Stimulated activated CD4-positive, alpha-beta T cell treated with anti-CD3 and anti-CD28 coated beads, Interleukin-2, amount 100 ng/mL, for 4 hours (primary cell): Measurements from ENCODE around the gene PARS2.

Source experiments
- DNase-seq: peaks from one replicate; pipeline ENCODE4 v3.0.0-alpha.2; 2020; ENCODE audit warnings: low read depth

The PARS2 gene

GRCh38 chr1:54774820-54775498, 10.6 kb upstream of the PARS2 start:
- DNase-seq: no peak

GRCh38 chr1:54772951-54773350, 8.6 kb upstream of the PARS2 start:
- no peak for DNase-seq

DNA sequence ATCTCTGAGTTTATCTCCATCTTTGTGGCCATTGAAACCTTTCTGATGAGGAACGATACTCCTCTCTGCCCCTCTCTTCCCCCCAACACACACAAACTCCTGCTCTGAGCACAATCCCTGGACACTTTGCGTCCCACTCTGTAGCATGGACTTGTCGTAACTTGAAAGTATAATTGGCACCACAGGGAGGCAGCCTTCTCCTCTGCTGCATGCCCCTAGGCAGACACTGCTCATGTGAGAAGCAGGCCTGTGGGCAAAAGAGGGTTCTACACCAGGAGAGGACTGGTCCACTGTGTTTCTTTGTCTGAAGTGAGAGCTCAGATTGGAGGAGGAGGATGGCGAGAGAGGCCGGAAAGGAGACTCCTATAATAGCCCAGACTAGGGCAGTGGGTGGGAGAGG, 3.8 kb upstream of the PARS2 start:
- DNase-seq: no peak

DNA sequence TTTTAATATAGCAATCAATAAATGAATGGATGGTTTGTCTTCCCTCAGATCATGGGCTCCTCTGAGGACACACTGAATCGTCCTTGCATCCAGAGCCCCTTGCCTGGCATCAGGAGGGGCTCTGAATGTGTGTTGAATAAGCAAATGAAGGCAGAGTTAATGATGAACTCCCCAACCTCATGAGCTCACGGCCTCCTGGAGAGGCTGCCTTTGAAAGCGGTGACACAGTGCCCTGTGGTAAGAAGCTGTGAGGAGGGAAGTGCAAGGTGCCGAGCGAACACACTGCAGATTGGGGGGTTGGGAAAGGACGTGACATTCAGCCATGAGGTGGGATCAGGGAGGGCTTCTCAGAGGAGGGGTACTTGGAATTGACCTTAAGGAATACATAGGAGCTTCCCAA, 3.2 kb upstream of the PARS2 start:
- no peak for DNase-seq

- DNase-seq: no peak
Observed at GRCh38 chr1:54766726-54767125, 2.4 kb upstream of the PARS2 start.

GRCh38 chr1:54764922-54765561, 719 bp upstream of the PARS2 start:
- no peak for DNase-seq

DNA sequence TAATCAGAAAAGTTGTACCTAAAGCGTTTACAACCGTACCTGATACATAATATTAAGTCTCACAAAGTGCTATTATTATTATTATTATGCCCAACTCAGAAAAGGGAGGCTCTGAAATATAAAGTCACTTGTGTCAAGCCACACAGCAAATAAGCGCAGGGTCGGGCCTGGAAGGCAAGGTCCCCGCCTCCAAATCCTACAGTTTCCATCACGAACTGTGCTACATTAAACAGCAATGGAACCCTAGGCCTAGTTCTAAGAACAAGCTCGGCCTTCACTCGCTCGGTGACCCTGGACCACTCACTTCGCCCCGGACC, 549 bp downstream of the PARS2 start:
- no peak for DNase-seq

DNA sequence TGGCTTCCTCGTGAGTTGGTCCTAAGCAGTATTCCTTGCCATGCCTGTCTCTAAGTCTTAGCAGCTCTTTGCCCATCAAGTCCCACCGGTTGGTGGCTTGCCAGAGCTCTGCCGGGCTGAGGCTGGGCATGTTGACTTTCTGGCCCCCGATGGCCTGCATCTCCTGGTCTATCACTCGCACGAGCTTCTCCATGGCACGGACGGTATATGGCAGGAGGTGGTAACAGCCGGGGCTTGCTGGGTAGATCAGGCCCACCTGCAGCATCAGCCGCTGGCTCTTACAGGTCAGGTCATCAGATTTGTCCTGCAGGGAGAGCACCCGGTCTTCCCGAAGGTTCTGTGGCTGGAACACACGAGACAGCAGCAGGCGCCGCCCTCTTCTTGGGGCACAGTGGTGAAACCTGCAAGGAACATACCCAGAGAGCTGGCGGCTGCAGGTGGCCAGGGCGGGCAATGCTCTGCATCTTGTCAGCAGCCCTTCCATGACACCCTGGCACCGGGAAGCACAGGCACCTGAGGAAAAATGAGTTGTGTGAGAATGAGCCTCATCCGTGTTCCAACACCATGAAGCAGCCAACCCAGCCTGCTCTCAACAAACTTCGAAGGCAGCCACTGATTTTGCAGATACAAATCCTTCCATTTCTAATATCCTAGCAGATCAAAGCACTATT, 5.5 kb downstream of the PARS2 start:
- no peak for DNase-seq

DNA sequence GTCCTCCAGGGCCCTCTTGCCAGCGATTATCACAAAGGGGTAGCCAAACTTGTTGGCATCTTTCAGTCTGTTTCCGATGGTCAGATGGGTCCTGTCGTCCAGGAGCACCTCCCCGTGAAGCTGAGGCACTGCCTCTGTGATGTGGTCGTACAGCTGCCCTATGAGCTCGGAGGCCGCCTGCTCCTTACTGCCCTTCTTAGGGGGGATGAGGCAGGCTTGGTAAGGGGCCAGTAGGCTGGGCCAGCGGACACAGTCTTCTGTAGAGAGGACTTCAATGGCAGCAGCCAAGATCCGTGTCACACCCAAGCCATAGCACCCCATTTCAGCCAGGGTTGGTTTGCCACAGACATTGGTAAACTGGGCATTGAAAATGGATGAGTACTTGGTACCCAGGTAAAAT, 6.5 kb downstream of the PARS2 start:
- no peak for DNase-seq

- DNase-seq: no peak
Observed at GRCh38 chr1:54754486-54755285, 9.6 kb downstream of the PARS2 start.

GRCh38 chr1:54754045-54754444, 10.3 kb downstream of the PARS2 start:
- no peak for DNase-seq

DNA sequence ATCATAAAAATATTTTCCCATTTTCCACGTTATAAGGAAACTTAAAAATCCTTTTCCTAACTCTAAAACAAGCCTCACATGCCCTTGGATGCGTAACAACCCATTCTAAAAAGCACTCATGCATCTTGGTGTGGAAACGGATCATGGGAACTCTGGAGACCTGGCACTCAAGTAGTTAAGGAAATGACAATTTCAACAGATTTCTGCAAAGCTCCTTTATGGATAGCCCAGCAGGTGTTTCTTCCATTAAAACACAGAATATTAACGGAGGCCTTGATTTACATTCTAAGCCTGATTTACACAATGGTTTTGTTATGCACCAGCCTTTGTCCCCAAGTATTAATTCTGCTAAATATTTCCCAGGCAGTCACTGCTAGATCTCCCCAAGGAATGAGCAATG, 12.9 kb downstream of the PARS2 start:
- no peak for DNase-seq

DNA sequence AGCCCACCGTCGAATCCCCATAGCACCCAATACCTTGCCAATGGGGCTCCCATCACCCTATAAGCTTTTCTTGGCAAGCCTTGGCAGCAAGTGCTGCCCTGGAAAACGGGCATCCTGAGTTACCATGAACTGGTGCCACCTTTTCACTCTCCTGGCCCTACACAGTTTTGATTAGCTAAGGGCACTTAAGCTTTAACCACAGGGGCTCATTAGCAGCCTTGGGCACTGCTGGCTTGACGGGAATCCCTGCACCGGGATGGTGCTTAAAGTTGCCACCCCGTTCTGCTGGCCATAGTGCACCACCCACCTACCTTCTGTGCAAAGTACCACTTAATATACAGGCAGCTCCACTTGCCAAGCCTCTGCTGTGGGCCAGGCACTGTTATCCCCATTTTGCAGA, 13.7 kb downstream of the PARS2 start:
- DNase-seq: no peak

DNA sequence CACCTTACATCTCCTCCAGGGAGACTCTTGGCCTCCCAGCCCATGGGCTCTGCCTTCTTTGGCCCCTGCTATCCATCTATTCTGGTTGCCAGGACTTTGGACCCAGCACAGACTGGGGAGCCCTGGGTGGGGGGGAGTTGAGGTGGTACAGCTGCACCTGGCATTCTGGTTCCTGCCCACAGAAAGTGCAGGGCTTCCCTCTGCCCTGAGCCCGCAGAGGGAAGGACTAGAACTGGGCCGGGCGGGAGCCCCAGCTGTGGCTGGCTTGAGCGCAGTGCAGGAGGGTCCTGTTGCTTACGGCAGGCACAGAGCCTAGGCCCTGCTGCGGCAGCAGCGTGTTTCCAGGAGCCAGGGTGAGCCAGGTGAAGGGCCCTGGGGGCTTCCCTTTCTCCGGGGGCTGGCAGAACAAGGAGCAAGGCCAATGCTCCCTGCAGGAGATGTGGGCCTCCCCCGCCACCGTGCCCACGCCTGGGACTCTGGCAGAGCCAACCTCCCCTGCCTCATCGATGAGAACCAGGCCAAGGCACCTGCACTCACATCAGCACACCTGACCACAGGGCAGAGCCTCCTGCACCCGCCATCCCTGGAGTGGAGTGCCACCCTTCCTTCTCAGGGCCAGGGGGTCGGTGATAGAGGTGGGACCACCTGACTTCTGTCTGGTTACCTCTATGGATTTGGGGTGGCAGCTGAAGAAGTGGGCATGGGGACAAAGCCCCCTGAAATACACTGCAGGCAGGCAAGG, 16.1 kb downstream of the PARS2 start:
- no peak for DNase-seq

- DNase-seq: no peak
Observed at GRCh38 chr1:54745864-54746263, 18.5 kb downstream of the PARS2 start.

DNA sequence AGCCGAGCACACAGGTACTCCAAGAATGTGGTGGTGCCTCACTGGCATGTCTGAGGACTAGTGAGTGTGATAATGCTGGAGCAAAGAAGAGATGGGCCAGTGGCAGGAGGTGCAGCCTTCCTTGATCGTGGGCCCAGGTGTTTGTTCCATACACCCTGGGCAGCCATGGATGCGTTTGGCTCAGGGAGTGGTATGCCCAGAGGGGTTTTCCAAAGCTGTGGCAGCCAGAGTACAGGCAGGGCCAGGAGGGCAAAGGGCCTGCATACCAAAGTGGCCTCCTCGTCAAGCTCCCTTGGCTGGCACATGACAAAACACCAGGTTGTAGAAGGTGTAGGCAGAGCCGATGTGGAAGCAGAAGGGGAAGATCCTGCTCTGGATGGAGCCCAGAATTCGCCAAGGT, 19.0 kb downstream of the PARS2 start:
- DNase-seq: no peak

DNA sequence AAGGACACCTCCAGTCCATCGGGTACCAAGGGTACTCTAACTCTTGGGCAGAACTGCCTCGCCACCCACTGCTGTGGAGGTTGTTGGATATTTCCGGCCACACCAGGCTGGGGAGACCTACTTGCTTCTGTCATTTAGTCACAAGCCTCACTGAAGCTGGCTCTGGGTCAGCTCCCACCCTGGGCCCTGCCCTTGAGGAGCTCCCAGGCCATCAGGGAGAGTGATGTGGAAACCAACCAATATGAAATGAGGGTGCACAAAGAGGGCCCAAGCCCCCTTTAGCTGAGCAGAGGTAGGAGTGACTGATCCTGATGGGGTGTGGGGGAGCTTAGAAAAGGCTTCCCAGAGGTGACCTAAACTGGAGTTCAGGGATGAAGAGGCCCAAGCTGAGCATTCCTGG, 19.6 kb downstream of the PARS2 start:
- no peak for DNase-seq

DNA sequence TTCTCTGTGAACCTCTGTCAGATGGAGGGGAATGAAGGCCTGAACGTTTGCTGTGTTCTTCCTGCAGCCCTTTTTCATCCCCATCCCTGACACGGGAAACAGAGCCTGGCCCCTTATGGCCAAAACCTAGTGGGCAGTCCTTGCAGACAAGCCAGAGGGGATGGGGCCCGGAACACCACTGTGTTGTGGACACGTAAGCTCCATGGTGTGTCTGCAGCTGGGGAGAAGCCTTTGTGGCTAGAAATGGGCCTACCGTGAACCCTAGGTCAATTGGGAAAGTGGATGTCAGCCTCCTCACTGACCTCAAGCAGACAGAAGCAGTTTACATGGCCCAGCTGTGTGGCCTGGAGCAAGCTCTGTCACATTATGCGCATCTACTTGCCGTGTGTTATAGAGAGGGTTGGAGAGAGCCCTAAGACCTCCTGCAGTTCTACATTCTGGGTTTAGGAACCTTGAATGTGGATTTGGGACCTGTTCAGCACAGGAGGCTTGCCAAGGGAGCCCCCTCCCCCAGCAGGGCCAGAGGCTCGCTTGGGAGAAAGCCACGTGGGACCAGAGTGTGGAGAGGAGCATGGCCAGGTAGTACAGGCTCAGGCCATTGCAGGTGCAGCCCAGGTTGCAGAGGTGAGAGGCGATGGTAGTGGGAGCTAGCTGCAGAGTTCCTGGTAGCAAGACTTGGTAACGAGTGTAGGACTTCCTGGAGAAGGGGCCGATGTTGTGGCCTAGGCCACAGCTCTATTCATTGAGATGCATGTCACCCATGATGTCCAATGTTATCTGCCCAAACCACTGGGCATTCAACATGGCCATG, 20.7 kb downstream of the PARS2 start:
- no peak for DNase-seq

GRCh38 chr1:54742282-54742681, 22.0 kb downstream of the PARS2 start:
- DNase-seq: no peak

DNA sequence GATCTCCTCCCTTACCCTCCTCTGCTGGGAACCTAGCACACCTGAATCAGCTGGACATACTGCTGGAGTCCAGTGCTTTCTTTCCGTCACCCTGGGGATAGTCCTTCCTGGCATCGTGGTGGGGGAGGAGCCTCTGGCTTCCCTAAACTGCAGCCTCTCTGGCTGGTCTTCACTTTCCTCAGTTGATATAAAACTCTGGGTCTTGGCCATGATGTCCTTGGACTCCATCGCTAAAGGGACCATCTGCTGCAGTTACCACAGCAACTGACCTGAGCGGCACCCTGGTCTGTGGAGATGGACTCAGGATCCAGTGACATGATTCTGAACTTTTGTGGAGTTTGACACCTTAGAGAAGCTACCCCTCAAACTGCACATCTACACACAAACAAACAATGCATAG, 22.8 kb downstream of the PARS2 start:
- no peak for DNase-seq

GRCh38 chr1:54738244-54738643, 26.1 kb downstream of the PARS2 start:
- DNase-seq: no peak
